NCI-H187 (cell line): ENCODE results near the gene TCF15.
"Not testable (repeated sequence)": the region's sequence is repeated elsewhere in the genome, so short reads cannot be mapped to it uniquely, and the experiment has no call there.

ENCODE experiments used
- DNase-seq, 2 experiments: peaks; one replicate each; lab custom pipeline; 2025; lab: John Stamatoyannopoulos, UW

TCF15 gene

DNA sequence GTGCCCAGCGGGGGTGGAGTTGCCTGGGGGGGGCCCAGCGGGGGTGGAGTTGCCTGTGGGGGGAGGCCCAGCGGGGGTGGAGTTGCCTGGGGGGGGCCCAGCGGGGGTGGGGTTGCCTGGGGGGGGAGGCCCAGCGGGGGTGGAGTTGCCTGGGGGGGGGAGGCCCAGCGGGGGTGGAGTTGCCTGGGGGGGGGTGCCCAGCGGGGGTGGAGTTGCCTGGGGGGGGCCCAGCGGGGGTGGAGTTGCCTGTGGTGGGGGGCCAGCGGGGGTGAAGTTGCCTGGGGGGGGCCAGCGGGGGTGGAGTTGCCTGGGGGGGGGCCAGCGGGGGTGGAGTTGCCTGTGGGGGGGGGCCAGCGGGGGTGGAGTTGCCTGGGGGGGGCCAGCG lies 31.9 kb upstream of the TCF15 start:
- DNase-seq: not testable (repeated sequence)

DNA sequence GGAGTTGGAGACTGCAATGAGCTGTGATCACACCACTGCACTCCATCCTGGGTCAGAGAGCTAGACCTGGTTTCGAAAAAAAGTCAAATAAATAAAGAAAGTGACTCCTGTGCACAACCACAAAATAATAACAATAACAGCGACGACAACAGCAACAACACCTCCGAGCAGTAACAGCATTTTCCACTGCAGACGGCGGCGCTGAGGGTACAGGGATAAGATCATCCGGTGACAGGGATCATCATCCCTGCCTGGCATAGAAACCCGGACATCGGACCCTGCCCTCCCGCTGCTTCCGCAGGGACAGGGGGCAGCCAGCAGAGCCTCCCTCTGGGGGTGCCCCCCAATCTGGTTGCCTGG lies 31.4 kb upstream of the TCF15 start:
- no peak for DNase-seq

DNA sequence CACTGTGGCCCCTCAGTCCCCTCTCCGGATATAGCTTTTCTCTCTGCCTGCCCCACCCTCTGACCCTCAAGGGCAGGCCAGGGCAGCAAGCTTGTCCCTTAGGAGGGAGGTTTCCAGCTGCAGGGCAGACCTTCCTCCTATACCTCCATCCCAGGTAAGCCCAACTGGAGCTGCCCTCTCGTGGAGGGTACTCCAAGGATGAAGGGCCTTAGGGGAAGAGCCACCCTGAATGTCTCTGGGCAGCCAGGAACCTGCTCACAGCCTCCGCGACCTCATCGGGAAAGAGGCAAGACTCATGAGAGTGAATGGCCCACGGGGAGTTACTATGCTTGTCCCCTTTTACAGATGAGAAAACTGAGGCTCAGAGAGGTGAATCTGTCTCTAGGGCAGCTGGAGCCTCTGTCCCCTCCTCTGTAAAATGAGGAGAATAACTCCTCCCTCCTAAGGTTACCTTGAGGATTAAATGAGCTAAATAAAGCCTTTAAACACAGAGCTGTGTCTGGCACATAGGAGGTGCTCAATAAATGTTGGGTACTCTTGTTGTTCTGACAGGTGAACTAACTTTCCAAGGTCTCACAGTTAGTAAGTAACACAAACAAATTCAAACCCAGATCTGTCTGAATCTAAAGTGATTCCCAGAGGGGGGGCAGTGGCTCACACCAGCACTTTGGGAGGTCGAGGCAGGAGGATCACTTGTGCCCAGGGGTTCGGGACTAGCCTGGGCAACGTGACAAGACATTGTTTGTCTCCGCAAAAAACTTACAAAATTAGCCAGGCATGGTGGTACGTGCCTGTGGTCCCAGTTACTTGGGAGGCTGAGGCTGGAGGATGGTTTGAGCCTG lies 30.8 kb upstream of the TCF15 start:
- DNase-seq: no peak

DNA sequence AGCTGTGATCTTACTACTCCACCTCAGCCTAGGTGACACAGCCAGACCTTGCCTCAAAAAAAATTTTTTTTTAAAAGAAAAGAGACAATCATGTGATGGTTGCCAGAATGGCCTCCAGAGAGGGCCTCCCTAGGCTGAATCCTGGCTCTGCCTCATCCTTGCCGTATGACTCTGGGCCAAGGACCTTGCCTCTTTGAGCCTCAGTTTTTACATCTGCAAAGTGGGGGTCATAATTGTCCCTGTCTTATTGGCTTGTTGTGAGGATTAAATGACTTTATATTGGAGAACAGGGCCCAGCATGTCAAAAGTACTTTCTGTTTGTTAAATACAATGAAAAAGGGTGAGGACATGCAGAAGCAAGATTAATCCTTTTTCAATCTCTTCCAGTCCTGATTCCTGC lies 28.5 kb upstream of the TCF15 start:
- DNase-seq: no peak

DNA sequence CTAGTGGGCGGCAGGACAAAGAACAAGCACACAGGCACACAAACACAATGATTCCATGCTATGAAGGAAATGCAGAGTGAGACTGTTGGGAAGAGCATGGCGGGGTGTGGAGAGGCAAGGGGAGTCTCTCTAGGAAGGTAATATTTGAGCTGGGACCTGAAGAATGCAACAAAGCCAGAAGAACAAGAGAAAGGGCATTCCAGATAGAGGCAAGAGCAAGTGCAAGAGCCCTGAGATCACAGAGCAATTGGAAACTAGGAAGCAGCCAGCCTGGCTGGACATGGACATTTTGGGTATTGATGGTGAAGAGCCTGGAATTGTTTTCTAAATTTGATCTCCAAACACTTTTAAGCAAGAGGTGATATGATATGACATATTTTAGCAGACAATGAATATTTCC lies 27.4 kb upstream of the TCF15 start:
- DNase-seq: no peak

DNA sequence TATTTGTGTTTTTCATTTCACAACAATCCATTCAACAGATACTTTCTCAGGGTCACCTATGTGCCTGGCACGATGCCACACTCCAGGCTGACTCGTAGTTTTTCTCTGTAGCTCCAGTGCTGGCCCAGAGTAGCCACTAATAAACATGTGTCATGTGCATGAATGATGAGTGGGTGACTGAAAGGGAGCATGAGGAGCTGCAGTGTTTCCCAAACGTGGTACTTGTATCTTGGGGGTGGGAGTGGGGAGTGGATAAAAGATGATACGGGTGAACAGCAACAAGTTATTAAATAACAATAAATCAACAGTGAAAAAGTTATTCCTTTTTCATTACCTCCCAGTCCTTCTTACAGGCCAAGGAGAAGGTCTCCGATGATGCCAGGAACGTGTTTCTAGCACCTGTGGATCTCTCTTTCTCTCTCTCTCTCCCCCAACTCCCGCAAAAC lies 25.8 kb upstream of the TCF15 start:
- no peak for DNase-seq

DNA sequence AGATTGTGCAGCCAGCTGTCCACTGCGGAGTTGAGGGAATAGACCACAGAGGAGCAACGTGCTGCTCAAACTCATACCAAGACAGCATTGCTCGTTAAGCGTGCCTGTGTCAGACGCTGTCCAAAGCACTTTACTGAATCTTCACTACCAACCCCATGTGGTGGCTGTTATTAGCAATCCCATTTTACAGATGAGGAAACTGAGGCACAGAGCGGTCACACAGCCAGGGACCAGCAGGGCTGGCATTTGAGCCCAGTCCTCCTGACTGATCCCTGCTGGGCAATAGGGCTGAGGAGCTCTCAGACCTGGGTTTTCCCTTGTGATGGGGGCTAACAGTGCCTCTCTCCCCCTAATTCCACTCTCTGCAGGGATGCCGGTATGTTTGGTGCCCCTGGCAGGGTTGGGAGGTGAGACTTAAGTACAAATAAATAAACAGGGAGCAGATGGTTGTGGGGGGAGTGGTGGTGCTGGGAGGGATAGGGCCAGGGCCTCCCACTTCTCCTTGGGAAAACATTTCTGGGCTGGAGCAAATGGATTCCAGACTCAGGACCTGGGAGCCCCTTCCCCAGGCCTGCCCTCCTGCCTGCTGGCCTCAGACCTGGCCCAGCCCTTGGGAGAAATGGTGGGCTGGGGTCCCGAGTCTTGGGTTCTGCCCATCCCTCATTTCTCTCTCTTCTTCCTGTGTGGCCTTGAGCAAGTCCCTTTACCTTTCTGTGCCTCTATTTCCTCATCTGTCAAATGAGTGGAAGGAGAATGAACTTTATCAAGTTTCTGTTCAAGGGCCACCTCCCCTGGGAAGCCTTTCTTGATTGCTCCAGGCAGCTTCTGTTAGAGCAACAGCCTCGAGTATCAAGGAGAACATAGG lies 25.2 kb upstream of the TCF15 start:
- DNase-seq: no peak

DNA sequence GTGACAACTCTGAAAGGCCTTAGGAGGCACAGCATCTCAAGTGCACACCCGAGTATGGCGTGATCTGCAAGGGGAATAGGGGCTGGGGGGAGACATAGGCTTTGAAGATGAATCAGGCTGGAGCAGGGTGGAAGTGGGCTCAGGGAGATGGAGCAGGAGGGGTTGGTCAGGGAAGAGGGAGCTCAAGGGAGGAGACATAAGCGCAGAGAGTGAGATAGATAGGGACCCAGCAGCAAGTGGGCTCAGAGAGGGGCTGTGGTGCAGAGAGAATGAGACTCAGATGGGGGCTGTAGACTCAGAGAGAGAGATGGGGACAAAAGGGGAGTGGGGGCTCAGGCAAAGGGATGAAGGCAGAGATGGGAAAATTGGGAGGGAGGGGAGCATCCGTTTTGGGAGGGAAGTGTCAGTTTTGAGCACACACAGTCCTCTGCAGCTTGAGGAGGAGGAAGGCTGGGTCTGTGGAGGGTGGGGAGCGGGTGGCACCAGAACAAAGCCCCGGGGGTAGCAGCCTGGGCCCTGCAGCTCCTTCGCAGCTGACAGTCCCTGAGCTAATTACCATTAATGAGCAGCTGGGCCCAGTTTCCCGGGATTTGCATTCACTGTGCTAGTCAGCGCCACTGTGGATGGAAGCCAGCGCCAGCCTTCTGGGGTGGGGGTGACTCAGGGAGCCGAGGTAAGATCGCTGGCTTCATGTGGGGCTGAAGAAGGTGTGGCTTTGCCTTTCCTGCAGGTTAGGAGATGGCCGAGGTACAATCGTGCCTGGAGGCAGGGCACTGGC lies 24.2 kb upstream of the TCF15 start:
- no peak for DNase-seq

DNA sequence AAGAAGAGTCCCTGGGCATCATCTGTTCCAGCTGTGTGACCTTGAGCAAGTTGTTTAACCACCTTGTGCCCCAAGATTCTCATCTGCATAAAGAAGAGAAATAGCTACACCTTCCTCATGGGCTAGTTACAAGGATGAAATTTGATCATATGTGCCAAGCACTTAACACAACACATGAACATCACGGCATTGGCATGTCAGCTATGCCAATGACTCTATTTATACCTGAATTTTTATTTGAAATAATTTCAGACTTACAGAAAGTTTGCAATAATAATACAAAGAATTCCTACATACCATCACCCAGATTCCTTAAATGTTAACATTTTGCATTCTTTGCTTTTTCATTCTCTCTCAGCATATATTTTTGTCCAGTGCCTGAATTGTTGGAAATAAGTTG lies 21.0 kb upstream of the TCF15 start:
- DNase-seq: no peak

DNA sequence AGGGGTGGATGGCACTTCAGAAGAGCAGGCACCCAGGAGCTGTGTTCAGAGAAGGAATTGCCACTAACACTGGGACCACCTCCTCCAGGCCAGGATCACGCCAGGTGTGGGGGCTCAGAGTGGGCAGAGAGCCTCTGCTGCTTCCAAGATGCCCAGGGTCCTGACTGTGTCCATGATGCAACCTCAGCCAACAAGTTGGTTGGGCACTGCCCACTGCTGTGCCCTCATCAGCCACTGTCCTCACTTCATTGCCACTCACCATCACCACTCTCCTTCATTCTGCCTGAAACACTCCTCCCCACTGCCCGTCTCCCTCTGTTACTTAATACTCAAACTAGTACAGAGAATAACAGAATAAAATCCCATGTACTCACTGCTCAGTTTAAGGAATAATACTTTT lies 16.5 kb upstream of the TCF15 start:
- DNase-seq: no peak

DNA sequence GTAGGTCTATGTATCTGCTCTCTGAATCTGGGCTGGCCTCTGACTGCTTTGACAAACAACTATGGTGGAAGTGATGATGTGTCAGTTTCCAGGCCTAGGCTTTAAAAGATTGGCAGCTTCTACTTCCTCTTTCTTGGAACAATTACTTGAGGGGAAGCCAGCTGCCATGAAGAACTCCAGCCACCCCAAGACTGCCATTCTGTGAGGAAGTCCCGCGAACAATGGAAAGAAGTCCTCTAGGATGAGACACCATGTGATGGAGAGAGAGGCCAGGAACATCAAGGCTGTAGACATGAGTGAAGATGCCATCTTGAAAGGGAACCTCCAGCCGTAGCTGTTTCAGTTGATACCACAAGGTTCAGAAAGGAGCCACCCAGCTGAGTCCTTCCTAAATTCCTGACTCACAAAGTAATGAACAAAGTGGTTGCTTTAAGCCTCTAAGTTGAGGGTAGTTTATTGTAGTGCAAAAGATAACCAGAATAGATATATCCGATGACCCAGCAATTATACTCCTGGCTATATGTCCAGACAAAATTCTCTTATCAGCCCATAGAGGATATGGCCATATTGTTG lies 15.3 kb upstream of the TCF15 start:
- no peak for DNase-seq

DNA sequence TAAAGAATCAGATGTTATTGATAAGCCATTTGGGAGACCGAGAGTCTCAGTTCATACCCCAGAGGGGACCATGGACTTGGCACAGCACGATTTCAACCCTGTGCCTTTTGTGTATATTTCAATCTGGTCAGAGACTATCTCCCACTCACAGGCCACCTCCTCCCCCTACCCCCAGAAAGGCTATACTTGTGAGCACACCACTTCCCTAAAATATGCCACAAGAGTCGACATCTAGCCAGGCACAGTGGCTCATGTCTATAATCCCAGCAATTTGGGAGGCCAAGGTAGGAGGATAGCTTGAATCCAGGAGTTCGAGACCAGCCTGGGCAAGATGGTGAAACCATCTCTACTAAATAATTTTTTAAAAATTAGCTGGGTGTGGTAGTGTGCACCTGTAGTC lies 13.6 kb upstream of the TCF15 start:
- no peak for DNase-seq

DNA sequence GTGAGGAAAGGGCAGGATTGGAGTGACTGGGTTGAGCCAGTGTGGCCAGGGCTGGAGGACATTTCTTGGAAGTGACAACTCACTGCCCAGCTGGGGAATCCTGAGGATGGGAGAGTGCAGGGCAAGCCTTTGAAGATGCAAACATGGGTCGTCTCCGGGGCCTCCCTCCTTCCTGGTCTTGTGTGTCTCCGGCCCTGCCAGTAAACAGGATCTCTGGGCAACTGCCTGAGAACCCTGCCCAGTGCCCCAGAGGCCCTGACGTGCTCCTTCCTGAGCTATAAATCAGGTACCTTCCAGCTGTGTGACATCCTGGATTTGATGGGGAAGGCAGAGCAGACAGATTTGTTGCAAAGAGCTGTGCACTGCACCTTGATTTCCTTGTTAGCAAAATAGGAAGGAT lies 12.9 kb upstream of the TCF15 start:
- DNase-seq: no peak

DNA sequence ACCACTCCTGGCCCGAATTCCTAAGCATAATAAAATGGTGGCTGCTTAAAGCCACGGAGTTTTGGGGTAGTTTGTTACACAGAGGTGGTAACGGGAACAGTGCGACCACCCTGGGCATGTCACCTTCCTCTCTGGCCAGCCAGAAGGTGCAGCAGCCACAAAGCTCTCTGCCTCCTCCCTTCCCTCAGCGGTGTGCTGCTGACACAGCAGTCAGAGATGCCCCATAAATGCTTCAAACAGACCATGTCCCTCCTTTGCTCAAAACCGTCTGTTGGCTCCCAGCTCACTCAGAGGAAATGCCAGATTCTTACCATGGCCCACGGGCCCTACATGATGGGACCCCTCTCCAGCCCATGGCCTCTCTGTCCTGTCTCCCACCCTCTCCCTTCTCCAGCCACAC lies 12.1 kb upstream of the TCF15 start:
- no peak for DNase-seq

DNA sequence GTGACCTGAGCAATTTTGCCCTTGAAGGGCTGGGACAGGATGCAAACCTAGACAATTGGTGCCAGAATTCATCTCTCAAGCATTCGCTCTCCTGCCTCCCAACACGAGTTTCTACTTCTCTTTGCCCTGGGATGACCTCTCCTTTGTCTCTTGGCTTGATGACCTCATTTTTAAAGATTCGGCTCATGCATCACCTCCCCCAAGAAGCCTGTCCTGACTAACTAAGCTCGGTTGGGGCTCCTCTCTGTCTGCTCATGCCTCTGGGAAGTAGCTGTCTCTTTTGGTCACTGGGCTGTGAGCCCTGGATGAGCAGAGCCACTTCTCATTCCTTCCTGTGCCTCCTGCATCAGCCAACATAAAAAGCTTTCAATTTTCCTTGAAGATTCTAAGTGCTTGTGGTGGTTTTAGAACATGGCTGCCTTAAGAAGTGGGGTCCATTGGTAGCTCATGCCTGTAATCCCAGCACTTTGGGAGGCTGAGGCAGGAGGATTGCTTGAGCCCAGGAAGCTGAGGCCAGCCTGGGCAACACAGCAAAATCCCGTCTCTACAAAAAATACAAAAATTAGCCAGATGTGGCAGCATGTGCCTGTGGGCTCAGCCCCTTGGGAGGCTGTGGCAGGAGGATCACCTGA lies 11.1 kb upstream of the TCF15 start:
- DNase-seq: no peak

DNA sequence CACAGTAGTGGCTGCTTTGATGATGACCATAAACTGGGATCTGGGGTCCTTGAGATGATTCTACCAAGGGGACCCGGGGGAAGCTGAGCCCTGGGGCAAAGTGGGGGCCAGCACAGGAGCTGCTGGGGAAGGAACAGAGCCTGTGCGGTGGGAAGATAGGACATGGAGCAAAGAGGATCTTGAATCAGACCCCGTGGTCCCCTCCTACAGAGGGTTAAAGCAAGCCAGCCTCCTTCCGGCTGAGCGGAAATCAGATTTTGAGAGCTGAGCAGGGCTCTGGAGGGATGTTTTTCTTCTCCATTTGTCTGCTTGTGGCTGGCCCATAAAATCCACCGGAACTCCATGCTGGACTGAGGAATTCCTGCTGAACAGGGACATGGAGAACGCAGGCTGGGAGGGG lies 10.1 kb upstream of the TCF15 start:
- DNase-seq: no peak

DNA sequence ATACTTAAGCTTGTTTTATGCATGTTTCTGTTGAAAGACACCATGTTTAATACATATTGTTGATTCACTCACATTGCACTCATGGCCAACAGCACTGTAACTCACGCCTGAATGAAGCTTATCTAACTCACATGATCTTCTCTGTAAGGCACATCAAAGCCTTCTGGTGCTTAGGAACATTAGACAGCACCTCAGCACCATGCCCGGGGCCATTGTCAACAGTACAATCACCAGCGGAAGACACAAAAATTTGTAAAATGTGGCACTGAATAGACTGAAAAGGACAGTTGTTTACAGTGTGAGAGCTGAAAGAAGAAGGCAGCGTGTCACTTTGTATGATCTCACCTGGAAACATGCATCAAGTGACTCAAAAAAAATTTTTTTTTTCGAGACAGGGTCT lies 8.9 kb upstream of the TCF15 start:
- DNase-seq: no peak

DNA sequence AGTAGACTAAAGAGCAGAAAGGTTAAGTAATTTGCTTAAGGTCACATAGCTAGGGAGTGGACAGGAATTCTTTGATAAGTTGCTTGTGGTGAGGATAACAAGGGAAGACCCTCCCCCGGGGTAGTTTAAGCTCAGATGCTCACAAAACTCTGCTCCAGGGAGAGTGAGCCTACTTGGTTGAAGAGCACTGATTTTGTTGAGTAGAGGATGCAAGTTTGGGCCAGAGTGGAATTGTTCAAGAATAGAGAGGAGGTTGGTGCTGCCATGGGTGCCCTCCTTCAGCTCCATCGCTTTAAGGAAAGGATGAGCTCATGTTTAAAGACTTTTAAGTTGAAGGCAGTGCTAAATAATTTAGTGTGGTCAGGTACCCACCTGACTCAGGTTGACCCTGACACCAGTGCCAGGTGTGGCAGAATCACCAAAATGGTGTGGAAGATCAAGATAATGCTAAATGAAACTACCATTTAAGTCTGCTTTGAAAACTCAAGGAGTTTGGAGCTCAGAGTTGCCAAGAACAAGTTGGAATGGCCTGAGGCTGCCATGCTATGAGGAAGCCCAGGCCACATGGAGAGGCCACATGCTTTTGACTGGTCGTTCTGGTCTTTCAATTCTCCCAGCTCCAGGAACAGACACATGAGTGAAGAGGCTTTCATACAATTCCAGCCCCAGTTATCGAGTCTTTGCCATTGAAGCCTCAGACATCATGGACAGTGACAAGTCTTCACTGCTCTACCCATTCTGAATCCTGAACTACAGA lies 8.0 kb upstream of the TCF15 start:
- no peak for DNase-seq

DNA sequence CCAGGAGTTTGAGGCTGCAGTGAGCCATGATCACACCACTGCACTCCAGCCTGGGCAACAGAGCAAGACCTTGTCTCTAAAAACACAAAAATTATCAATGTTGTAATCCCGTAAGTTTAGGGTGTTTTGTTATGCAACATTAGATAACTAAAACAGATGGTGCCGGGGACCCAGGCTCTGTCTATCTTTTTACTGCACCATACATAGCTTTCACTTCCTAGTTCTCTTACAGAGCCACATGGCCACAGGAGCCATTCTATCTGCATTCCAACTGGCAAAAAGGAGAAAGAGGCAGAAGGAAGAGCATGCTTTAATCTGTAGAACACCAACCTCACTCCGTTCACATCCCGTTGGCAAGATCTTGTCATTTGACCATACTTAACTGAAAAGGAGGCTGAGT lies 5.4 kb upstream of the TCF15 start:
- no peak for DNase-seq

DNA sequence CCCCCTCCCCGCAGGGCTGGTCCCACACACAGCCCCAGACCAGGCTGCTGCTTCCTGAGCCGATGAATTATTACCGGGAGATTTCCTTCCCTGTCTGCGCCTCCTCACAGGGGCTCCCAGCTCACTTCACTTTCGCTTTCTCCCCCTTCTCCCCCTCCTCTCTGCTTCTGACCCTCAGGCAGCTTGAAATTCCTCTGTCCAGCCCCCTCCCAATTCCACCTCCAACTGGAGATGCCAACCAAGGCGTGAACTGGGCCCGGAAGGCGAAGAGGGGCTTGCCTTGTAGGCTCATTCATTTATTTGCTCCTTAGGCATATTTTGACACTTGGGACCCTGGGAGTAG lies 1.7 kb upstream of the TCF15 start:
- no peak for DNase-seq
